Measurements from ENCODE around the gene HNRNPC.
"Not testable (repeated sequence)": the region's sequence is repeated elsewhere in the genome, so short reads cannot be mapped to it uniquely, and the experiment has no call there.

The HNRNPC gene

DNA sequence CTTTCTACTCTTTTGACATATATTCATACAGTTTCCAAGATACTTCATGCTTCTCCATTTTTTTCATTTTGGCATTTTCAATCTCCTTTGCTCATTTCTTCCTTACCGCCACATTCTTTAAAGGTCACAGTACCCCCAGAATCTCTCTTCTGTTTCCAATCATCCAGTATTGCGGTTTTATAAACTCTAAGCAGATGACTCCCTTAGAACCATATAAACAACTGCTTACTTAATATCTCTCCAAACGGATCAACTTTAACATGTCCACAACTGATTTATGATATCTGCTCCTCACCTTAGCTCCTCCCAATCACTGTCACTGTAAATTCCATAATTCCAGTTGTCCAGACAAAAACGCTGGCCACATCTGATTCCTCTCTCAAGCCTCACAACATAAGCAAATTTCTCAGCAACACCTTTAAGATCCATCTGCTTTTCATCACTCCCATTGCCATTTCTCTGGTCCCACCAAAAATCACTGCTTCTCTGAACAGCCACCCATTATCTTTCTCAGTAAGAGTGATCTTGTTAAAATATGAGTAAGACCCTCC lies 49.6 kb downstream of the HNRNPC start:
- no peak overlapping the region for H3K27ac ChIP-seq
- no peak for TF ChIP-seq ZFX (IDR thresholded peaks at IDR 0.05; ENCODE audit: borderline replicate concordance)
- TF ChIP-seq, protein P1, sequence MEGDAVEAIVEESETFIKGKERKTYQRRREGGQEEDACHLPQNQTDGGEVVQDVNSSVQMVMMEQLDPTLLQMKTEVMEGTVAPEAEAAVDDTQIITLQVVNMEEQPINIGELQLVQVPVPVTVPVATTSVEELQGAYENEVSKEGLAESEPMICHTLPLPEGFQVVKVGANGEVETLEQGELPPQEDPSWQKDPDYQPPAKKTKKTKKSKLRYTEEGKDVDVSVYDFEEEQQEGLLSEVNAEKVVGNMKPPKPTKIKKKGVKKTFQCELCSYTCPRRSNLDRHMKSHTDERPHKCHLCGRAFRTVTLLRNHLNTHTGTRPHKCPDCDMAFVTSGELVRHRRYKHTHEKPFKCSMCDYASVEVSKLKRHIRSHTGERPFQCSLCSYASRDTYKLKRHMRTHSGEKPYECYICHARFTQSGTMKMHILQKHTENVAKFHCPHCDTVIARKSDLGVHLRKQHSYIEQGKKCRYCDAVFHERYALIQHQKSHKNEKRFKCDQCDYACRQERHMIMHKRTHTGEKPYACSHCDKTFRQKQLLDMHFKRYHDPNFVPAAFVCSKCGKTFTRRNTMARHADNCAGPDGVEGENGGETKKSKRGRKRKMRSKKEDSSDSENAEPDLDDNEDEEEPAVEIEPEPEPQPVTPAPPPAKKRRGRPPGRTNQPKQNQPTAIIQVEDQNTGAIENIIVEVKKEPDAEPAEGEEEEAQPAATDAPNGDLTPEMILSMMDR (IDR thresholded peaks at IDR 0.05): no peak

DNA sequence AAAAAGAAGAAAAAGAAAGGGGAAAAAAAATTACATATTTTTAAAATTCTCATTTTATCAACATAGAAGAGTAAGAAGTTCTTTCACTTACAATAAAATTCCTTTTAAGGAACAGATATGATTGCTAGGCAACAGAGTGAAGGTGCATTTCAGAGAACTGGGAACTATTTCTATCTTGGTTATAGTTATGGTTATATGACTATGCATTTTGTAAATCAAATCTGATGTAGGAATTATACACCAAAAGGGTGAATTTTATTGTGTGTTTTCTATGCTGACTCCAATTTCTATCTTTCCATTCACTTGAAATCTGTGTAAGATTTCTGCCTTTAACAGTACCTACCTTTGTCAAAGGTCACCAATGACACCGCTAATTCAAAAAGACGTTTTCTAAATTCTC lies 50.1 kb downstream of the HNRNPC start:
- no peak overlapping the region for H3K27ac ChIP-seq
- TF ChIP-seq ZFX (IDR thresholded peaks at IDR 0.05; ENCODE audit: borderline replicate concordance): no peak
- TF ChIP-seq, protein P1 (IDR thresholded peaks at IDR 0.05): no peak

DNA sequence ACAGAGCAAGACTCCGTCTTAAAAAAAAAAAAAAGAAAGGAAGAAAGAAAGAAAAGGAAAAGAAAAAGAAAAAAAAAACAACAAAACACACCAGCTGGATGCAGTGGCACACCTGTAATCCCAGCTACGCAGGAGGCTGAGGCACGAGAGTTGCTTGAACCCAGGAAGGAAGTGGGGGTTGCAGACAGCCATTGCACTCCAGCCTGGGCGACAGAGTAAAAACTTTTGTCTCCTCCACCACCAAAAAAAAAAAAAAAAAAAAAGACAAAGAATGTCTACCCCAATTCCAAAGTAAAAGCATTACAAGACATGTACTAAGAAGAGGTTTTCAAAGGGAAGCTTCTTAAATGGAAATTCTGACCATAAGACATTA lies 53.4 kb downstream of the HNRNPC start:
- TF ChIP-seq ZFX (IDR thresholded peaks at IDR 0.05; ENCODE audit: borderline replicate concordance): no peak
- TF ChIP-seq, protein P1 (IDR thresholded peaks at IDR 0.05): no peak
- no peak overlapping the region for H3K27ac ChIP-seq

DNA sequence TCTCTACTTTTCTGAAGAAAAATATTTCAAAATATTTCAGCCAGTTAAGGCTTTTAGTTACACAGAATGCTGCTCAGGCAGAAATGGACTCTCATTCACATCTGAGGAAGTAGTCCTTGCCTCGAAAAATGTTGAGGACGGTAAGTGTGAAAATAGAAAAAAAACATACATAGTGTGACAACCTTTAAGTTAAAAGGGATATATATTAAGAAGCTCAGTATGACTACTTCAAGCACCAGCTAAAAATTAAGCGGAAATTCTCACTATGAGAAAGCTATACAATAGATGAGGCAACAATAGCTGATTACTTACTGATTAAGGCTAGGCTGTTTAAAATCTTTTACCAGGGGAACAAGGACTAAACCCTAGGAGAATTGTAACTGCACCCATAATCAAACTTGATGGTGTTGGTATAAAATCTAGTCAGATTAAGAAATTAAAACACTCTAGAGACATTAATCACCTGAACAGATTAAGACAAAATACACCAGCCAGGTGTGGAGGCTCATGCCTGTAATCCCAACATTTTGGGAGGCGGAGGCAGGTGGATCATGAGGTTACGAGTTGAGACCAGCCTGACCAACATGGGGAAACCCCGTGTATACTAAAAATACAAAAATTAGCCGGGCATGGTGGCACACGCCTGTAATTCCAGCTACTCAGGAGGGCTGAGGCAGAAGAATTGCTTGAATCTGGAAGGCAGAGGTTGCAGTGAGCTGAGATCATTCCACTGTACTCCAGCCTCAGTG lies 53.9 kb downstream of the HNRNPC start:
- no peak overlapping the region for H3K27ac ChIP-seq
- TF ChIP-seq, protein P1 (IDR thresholded peaks at IDR 0.05): no peak
- TF ChIP-seq ZFX (IDR thresholded peaks at IDR 0.05; ENCODE audit: borderline replicate concordance): no peak

DNA sequence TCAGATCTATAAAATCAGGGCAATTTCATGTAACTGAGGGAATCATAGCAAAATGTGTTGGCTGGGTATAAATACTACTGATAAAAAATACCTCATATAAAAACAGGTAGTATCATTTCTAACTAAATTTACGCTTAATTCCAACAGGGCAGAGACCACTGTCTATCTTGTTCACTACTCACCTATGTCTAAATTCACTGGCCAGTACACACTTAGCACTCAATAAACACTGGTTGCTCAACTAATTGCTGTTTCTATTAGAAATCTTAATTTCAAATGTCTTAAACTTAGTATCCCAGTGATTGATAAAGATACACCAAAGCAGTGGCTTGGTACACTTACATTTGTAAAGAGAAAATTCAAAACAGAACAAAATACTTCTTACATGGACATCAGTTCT lies 55.6 kb downstream of the HNRNPC start:
- TF ChIP-seq, protein P1 (IDR thresholded peaks at IDR 0.05): no peak
- no peak for TF ChIP-seq ZFX (IDR thresholded peaks at IDR 0.05; ENCODE audit: borderline replicate concordance)
- no peak overlapping the region for H3K27ac ChIP-seq

DNA sequence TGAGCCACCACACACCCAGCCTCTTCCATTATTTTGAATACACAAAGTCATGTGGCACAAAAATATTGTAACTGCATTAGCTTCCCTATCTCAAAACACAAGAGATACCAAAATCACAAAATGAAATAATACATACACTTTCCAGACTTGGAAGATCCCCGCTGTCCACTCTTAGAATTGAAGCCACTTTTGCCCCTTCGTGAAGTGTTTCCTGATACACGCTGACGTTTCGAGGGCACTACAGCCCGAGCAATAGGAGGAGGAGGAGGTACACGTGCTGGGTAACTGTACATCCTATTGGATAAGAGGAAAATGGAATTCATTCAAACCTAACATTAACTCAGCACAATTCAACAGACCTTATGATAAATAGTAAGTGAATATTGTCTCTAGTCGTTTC lies 56.4 kb downstream of the HNRNPC start:
- H3K27ac ChIP-seq: not testable (repeated sequence)

DNA sequence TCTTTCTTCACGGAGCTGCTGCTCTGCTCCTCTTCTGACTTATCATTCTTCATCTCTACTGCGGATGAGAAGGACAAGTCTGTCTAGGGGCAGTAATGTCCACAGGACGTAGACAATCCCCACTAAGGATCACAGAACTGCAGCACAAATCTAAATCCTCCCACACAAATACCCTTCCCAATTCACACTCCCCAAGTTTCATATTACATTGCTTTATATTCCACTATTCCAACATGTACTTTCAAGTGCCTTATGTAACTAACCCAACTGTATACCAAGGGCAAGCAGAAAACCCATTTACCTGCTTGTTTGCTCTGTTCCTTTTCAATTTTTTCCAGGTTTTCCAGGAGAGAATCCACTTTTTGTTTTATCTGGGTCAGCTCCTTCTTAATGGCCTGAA lies 57.7 kb downstream of the HNRNPC start:
- no peak overlapping the region for H3K27ac ChIP-seq
- no peak for TF ChIP-seq ZFX (IDR thresholded peaks at IDR 0.05; ENCODE audit: borderline replicate concordance)
- TF ChIP-seq, protein P1 (IDR thresholded peaks at IDR 0.05): no peak

All from 22Rv1 (cell line).